Esophagus squamous epithelium (tissue), 4 donors: ENCODE data around the gene LUZP1.

Experiments used
- POLR2A ChIP-seq, 4 donors: fragments of 450-650 bp; IDR thresholded peaks; one replicate each; pipeline ENCODE4 v1.6.1; 2017; ENCODE audit warnings: antibody characterized with exemption in 4 of 4, mild to moderate bottlenecking in 4 of 4, moderate library complexity in 3 of 4
- TF ChIP-seq, protein P1 (sequence below), 6 experiments: fragments of 450-650 bp in 4 of 6; fragments of 200-600 bp in 2 of 6; sonication (generic) in 2 of 6; IDR thresholded peaks; one replicate each; pipeline ENCODE4 v1.5.1; 2016 to 2019; ENCODE audit warnings: antibody characterized with exemption in 6 of 6, mild to moderate bottlenecking in 4 of 6, moderate library complexity in 4 of 6

DNA sequence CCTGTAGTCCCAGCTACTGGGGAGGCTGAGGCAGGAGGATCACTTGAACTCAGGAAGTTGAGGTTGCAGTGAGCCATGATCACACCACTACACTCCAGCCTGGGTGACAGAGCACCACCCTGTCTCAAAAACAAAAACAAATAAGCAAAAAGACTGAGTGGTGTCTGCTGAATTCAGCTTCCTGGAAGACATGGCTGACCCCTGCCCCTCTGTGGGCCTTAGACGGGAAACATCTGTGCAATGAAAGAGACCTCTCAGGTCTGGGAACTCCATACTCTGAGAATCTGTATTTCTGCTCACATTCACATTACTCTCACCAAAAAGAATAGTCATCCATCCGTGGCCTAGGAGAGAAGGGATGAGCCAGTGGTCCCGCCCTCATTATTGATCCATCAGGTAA is 46.6 kb upstream of the LUZP1 start:
- TF ChIP-seq, protein P1, sequence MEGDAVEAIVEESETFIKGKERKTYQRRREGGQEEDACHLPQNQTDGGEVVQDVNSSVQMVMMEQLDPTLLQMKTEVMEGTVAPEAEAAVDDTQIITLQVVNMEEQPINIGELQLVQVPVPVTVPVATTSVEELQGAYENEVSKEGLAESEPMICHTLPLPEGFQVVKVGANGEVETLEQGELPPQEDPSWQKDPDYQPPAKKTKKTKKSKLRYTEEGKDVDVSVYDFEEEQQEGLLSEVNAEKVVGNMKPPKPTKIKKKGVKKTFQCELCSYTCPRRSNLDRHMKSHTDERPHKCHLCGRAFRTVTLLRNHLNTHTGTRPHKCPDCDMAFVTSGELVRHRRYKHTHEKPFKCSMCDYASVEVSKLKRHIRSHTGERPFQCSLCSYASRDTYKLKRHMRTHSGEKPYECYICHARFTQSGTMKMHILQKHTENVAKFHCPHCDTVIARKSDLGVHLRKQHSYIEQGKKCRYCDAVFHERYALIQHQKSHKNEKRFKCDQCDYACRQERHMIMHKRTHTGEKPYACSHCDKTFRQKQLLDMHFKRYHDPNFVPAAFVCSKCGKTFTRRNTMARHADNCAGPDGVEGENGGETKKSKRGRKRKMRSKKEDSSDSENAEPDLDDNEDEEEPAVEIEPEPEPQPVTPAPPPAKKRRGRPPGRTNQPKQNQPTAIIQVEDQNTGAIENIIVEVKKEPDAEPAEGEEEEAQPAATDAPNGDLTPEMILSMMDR (IDR thresholded peaks at IDR 0.05), result no peak
- TF ChIP-seq POLR2A (IDR thresholded peaks at IDR 0.05), result no peak
